ENCODE results near the gene CHCHD6.

Gene CHCHD6

GRCh38 chr3:126751611-126752302 is 47.7 kb downstream of the CHCHD6 start:
- TF ChIP-seq CTCF (conservative IDR thresholded peaks at IDR 0.05; ENCODE audit: control insufficient read depth, insufficient read depth, low read depth, low read length), result no peak
- no peak overlapping the region for H3K4me3 ChIP-seq (ENCODE audit: control insufficient read depth, low read depth, low read length)
- DNase-seq (ENCODE audit: low read depth), result no peak

GRCh38 chr3:126752303-126753190 is 48.5 kb downstream of the CHCHD6 start:
- H3K4me3 ChIP-seq (ENCODE audit: control insufficient read depth, low read depth, low read length), result no peak overlapping the region
- peak; percentile 78 for DNase-seq (ENCODE audit: low read depth)
- TF ChIP-seq CTCF (conservative IDR thresholded peaks at IDR 0.05; ENCODE audit: control insufficient read depth, insufficient read depth, low read depth, low read length), result peak; percentile 96

GRCh38 chr3:126753191-126754160 is 49.4 kb downstream of the CHCHD6 start:
- no peak overlapping the region for H3K4me3 ChIP-seq (ENCODE audit: control insufficient read depth, low read depth, low read length)
- DNase-seq (ENCODE audit: low read depth), result no peak
- no peak for TF ChIP-seq CTCF (conservative IDR thresholded peaks at IDR 0.05; ENCODE audit: control insufficient read depth, insufficient read depth, low read depth, low read length)

GRCh38 chr3:126755866-126756265 is 51.8 kb downstream of the CHCHD6 start:
- H3K4me3 ChIP-seq (ENCODE audit: control insufficient read depth, low read depth, low read length), result no peak overlapping the region
- no peak for DNase-seq (ENCODE audit: low read depth)
- TF ChIP-seq CTCF (conservative IDR thresholded peaks at IDR 0.05; ENCODE audit: control insufficient read depth, insufficient read depth, low read depth, low read length), result no peak

- no peak for TF ChIP-seq CTCF (conservative IDR thresholded peaks at IDR 0.05; ENCODE audit: control insufficient read depth, insufficient read depth, low read depth, low read length)
- no peak for DNase-seq (ENCODE audit: low read depth)
These were observed 54.0 kb downstream of the CHCHD6 start for GRCh38 chr3:126758026-126758425.

GRCh38 chr3:126758882-126759281 is 54.8 kb downstream of the CHCHD6 start:
- TF ChIP-seq CTCF (conservative IDR thresholded peaks at IDR 0.05; ENCODE audit: control insufficient read depth, insufficient read depth, low read depth, low read length), result no peak
- no peak for DNase-seq (ENCODE audit: low read depth)
- no peak overlapping the region for H3K4me3 ChIP-seq (ENCODE audit: control insufficient read depth, low read depth, low read length)

More at GRCh38 chr3:126758026-126758425, 54.0 kb downstream of the CHCHD6 start:
- no peak overlapping the region for H3K4me3 ChIP-seq (ENCODE audit: control insufficient read depth, low read depth, low read length)
